Activated CD4-positive, alpha-beta T cell treated with anti-CD3 and anti-CD28 coated beads, Interleukin-2, Interleukin-6, amounts not matched to agents 100 ng/mL and 50 ng/mL, durations not matched to agents 16 hours and 8 hours (primary cell): ENCODE measurements around the gene MGME1.
"Not testable (repeated sequence)": the region's sequence is repeated elsewhere in the genome, so short reads cannot be mapped to it uniquely, and the experiment has no call there.

Source experiments
- DNase-seq: peaks from one replicate; pipeline ENCODE4 v3.0.0-alpha.2; 2020

MGME1 gene

DNA sequence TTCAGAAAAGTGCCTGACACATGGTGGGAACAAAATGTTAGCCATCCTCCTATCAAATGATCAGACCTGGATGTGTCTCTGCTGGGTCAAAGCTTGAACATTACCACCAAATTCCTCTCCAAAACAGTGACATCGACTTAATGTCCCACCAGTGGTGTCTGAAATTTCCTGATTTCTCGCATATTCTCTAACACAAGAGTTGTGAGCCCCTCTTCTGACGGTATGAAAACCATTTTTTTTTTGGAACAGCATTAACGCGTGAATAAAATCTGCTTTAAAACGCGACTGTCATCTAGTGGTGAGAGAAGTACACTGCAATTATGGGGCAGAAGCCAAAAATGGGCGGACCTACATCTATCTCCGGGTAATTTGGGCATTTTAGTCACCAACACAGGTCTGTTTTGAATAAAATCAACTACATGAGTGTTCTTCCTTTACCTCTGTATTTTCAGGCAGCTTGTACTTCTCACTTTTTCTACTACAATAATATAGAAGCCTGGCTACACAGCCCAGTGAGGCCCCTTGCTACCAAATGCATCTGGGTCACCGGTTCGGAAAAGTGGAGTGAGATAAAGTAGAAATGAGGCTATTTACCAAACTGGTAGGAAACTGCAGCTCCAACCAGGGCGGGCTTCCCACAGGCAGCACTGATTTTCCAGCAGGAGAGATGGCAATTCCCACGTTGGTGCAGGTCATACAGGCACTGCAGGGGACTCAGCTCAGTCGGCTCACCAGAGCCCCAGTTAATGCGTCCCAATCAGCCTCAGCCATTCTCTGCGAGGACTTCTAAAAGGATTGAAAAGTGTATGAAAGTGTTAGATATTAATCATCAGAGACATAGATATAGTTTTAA, 27.4 kb downstream of the MGME1 start:
- DNase-seq: peak; percentile 66

DNA sequence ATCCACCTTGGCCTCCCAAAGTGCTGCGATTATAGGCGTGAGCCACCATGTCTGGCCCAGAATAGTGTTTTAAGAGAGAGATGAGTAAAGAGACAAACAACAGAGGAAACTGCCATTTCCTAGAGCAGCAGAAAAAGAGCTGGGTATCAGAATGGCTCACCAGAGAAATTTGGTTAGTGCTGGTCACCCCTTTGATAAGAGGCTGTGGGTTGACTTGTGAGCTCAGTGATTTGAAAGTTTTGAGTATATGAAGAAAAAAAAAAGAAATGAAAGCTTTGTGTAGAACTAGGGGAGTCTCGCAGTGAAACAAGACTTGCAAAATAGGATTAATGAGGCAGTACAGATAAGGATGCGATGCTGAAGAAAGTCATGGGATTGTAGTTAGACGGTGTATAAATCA, 29.6 kb downstream of the MGME1 start:
- no peak for DNase-seq

GRCh38 chr20:17999566-17999965, 30.7 kb downstream of the MGME1 start:
- DNase-seq: no peak

DNA sequence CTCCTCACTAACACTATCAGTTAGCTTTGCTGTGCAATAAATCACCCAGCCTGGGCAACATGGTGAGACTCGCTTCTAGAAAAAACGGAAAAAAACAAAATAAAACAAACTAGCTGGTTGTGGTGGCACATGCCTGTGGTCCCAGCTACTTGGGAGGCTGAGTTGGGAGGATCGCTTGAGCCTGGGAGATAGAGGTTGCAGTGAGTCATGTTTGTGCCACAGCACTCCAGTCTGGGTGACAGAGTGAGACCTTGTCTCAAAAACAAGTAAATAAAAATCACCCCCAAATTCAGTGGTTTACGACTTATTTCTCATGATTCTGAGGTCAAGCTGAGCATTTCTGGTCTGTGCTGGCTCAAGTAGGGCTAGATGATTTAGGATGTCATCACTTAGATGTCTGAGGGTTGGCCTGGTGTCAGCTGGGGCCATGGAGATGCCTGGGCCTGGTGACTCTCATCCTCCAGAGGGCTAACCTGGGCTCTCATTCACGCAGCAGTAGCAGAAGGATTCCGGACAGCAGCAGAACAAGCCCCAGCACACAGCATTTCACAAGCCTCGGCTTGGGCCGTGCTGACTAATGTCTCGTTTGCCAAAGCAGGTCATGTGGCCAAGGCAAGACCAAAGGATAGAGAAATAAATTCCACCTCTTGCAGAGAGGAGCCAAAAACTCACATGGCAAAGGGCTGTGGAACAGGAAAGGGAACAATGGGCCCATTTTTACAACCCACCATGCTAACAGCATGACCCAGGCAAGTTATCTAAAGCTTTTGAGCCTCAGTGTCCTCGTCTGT, 32.5 kb downstream of the MGME1 start:
- DNase-seq: no peak

GRCh38 chr20:18003897-18004296, 35.1 kb downstream of the MGME1 start:
- no peak for DNase-seq

DNA sequence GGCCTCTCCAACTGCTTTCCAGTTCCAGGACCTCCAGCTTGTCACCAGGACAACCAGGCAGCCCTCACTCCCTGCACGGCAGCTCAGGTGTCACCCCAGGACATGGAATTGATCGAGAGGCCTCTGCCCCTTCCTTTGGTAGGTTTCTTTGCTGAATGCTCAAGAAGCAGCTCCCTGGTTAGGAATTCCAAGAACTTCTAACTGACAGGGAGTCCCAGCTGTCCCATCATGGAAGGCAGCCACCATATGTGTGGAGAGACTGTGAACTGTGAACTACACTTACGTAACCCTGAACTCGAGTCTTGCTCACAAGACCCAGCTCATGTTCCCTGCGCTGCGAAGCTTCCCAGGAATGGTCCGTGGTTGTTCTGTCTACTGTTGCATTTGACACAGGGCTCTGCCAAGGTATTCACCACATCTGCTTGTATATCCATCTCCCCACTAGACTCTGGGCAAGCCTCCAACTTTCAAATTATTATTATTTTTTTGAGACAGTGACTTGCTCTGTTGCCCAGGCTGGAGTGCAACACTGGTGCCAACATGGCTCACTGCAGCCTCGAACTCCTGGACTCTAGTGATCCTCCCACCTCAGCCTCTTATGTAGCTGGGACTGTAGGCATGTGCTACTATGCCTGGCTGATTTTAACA, 35.7 kb downstream of the MGME1 start:
- no peak for DNase-seq

GRCh38 chr20:18005170-18005989, 36.6 kb downstream of the MGME1 start:
- no peak for DNase-seq

DNA sequence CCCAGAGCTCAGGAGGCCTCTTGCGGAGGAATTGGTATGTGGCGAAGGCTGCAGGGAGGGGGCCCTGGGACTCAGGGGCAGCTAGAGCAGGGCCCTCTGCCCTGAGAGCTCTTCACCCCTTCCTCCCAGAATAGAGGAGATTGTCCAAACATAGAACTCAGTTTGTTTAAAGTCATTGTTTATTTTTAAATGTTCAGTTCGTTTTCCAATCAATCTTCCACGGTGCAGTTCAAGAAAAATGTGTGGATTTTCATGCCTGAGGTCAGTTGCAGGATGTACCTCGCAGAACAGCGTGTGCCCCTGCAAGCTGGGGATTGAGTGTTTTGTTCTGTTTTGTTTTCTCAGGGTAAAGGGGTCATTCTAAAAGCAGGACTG, 37.2 kb downstream of the MGME1 start:
- no peak for DNase-seq

GRCh38 chr20:18006684-18007083, 37.9 kb downstream of the MGME1 start:
- DNase-seq: no peak

DNA sequence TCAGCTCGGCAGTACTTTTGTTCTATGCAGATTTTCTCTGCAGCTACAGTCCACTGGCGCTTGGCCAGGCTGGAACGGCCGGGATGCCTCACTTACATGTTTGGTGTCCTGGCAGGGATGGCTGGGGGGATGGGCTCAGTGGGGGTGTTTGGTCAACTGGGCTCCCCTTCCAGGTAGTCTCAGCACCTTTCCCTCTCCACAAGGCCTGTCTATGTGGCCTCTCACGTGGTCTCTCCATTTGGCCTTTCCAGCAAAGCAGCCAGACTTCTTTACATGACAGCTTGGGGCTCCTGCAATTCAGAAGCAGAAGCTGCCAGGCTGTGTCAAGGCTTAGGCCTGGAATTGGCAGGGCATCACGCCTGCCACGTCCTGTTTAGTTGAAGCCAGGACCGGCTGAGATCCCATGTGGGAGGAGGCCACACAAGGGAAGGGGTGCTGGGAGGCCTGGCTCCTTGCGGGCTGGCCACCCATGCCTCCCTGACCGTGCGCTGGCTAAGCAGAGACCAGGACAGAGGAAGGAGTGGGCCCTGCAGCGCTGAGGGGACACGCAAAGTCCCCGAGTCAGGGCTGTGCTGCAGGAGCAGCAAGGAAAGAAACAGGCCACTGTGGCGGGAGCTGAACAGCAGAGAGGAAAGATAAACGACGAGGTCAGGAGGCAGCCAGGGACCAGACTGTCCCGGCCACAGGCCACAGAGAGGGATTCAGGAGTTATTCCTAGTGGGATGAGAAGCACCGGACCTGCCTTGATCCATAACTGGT, 38.9 kb downstream of the MGME1 start:
- no peak for DNase-seq

- DNase-seq: no peak
Measured at GRCh38 chr20:18009116-18009515, 40.3 kb downstream of the MGME1 start.

GRCh38 chr20:18011482-18011881, 42.7 kb downstream of the MGME1 start:
- DNase-seq: no peak

DNA sequence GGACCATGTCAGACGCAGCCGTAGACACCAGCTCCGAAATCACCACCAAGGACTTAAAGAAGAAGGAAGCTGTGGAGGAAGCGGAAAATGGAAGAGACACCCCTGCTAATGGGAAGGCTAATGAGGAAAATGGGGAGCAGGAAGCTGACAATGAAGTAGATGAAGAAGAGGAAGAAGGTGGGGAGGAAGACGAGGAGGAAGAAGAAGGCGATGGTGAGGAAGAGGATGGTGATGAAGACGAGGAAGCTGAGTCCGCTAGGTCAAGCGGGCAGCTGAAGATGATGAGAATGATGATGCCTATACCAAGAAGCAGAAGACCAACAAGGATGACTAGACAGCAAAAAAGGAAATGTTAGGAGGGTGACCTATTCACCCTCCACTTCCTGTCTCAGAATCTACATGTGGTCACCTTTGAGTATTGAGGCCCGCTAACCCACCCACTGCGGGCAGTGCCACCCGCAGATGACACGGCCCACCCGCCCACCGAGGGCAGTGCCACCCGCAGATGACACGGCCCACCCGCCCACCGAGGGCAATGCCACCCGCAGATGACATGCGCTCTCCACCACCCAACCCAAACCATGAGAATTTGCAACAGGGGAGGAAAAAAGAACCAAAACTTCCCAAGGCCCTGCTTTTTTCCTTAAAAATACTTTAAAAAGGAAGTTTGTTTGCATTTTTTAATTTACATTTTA, 43.3 kb downstream of the MGME1 start:
- DNase-seq: no peak

DNA sequence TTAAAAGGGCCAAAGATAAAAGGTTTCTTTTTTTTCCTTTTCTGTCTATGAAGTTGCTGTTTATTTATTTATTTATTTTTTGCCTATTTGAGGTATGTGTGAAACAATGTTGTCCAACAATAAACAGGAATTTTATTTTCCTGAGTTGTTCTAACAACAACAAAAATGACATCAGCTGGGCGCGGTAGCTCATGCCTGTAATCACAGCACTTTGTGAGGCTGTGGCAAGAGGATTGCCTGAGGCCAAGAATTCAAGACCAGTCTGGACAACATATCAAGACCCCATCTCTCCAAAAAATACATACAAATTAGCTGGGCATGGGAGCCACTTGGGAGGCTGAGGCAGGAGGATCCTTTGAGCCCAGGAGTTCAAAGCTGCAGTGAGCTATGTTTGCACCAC, 44.1 kb downstream of the MGME1 start:
- no peak for DNase-seq

DNA sequence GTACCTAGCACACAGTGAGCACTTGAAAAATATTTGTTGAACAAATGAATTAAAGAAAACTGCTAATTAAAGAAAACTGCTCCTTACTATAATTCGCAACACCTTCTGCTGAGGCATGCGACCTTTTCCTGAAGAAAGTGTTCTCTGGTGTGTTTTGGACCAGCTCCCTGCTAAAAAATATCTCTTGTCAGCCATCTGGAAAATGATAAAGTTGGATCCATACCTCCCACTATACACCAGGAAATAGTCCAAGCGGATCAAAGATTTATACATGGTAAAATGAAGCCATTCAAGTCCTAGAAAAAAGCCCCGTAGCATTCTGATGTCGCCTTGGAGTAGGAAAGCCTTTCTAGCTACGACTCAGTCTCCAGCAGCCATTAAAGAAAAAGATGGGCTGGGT, 45.6 kb downstream of the MGME1 start:
- no peak for DNase-seq

DNA sequence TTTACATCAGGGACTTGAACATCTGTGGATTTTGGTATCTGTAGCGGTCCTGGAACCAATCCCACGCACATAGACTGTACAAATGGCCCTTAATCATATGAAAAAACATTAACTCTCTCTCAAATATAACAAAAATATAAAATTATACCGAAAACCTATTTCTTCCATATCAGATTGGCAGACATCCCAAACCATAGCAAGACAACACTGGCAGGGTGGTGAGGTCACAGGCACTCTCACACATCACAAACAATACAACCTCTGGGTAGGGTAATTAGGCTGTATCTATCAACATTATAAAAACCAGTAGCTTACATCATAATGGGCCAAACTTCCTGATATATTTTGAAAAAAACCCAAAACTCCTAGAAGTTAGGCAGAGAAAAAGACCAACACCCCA, 48.0 kb downstream of the MGME1 start:
- DNase-seq: no peak

GRCh38 chr20:18018100-18018499, 49.3 kb downstream of the MGME1 start:
- no peak for DNase-seq

- peak; percentile 32 for DNase-seq
Measured at GRCh38 chr20:18019068-18019467, 50.2 kb downstream of the MGME1 start.

DNA sequence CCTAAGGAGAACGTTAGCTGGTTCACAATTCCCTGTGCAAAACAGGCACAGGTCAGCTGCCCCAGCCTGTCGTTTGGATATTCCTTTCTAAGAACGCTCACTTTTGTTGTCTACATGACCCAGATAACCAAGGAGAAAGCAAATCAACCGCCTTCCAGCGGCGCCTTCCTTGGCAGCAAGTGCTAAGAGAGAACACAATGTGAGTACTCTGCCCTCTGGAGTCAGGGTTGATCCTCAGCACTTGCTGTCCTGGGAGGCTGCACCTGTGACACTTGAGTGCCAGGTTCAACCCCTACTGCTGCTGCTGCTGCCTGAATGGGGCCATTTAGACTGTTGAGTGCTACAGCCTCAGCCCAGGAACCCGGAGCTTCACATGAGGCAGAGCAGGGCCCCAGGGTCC, 52.1 kb downstream of the MGME1 start:
- no peak for DNase-seq

DNA sequence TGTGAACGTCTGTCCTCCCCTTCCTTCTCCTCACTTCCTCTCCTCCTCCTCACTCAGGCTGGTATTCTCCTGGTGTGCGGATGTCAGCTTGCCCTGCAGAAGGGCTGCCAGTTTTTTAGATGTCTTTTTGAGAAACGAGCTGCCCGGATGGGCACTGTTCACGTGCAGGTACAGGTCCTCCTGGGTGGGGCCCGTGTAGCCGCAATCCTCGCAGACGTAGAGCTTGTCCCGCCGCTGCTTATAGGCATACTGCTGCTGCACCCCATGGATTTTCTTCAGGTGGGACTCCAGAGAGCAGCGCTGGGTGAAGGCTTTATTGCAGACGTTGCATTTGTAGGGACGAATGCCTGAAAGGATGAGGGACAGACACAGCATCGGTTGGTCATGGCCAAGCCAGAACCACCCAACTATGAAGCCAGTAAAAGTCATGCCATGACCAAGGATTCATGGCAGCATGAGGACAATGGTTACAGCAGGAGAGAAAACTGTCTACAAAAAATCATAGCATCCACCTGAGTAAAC, 55.8 kb downstream of the MGME1 start:
- no peak for DNase-seq

- not testable (repeated sequence) for DNase-seq
Measured at GRCh38 chr20:18027011-18027410, 58.2 kb downstream of the MGME1 start.
